GM10266 (cell line): Measurements from ENCODE around the gene TMOD3.

Source experiments
- DNase-seq: peaks from one replicate; pipeline ENCODE4 v3.0.0; 2012; ENCODE audit errors: extremely low spot score
- TF ChIP-seq, protein P1 (sequence below): IDR thresholded peaks from 2 replicates; pipeline ENCODE4 v1.5.1; 2012; ENCODE audit warnings: mild to moderate bottlenecking, low read depth; ENCODE audit not compliant: control insufficient read depth, insufficient read depth; ENCODE audit errors: missing control alignments

TMOD3 gene

GRCh38 chr15:51853998-51854397 lies 24.5 kb downstream of the TMOD3 start:
- TF ChIP-seq, protein P1, sequence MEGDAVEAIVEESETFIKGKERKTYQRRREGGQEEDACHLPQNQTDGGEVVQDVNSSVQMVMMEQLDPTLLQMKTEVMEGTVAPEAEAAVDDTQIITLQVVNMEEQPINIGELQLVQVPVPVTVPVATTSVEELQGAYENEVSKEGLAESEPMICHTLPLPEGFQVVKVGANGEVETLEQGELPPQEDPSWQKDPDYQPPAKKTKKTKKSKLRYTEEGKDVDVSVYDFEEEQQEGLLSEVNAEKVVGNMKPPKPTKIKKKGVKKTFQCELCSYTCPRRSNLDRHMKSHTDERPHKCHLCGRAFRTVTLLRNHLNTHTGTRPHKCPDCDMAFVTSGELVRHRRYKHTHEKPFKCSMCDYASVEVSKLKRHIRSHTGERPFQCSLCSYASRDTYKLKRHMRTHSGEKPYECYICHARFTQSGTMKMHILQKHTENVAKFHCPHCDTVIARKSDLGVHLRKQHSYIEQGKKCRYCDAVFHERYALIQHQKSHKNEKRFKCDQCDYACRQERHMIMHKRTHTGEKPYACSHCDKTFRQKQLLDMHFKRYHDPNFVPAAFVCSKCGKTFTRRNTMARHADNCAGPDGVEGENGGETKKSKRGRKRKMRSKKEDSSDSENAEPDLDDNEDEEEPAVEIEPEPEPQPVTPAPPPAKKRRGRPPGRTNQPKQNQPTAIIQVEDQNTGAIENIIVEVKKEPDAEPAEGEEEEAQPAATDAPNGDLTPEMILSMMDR: no peak
- no peak for DNase-seq

DNA sequence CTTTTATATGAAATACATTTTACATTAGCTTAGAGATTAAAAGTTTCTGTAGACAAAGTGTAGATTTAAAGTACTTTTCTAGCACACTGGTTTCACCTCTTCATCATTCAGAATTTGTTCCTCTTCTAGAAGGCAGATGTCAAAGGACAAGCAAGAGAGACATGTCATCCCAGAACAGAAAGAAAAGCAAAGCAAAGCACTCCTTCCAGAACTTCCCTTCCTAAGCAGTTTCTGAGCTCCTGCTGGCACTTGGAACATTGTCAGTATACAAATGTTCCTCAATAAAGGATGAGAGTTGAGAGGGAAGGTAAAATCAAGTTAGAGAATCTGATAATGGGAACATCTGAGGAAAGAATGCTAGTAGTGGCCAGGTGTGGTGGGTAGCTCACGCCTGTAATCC lies 26.2 kb downstream of the TMOD3 start:
- TF ChIP-seq, protein P1: no peak
- DNase-seq: no peak

- DNase-seq: no peak
- TF ChIP-seq, protein P1: no peak
Measured at GRCh38 chr15:51856714-51857380, 27.4 kb downstream of the TMOD3 start.

- TF ChIP-seq, protein P1: no peak
- DNase-seq: no peak
Measured at GRCh38 chr15:51861557-51862359, 32.3 kb downstream of the TMOD3 start.

DNA sequence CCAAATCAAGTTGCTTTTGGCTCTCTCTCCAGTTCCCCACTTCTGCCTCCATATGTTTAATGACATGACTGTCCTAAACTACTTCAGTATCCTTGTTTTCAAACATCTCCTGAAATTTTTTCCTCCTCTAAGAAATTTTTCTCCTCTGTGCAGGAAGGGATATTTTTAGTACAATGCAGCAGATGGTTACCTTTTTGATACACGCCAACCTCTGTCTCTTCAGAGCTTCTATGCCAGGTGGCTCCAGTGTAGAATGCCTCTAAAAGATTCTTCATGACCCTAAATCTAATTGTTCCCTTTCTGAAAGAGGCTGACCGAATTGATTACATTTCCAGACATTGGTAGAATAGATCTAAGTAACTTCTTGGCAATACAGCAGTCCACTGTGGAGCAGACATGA lies 33.7 kb downstream of the TMOD3 start:
- DNase-seq: no peak
- TF ChIP-seq, protein P1: no peak

DNA sequence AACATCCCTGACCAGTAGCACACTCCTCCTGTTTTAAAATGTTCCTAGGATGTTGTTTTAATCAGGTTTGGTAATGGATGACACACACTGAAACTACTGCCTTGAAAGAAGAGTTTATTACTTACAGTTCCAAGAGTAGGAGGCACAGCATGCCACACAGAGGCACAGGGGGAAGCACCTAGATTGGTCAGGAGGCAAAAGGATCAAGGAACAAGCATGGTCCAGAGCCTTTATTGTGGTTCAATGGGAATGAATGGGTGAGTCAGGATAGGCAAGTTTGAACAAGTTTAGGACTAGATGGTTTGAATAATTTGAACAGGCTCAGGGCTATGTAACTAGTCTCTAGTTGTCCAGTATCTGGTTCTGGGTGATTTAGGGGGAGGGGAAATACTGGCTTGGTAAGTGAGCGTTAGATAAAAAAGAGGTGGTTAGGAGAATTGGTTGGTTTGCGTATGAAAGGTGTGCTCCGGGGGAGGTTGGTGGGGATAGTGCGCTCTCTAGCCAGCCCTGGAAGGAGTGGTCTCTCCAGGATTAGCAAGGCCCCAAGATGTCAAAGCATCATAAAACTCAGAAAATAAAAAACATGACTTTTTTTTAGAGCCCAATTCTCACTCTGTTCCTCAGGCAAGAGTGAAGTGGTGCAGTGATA lies 35.1 kb downstream of the TMOD3 start:
- TF ChIP-seq, protein P1: no peak
- DNase-seq: no peak

DNA sequence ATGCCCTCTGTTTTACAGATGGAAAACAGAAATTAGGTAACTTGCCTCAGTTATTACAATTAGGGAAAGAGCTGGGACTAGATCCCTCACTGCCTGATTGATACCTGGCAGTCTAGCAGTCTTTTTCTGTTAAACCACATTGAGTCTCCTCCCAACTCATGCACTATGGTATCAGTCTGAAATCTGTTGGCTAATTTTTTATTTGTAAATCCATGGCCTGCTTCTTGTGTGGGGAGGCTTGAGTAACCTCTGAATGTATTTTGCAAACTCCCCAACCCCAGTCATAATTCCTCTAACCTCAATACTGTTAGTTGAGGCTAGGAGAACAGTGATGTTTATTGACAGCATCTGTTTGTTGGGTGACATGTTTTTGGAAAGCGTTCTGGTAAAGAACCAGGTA lies 35.9 kb downstream of the TMOD3 start:
- no peak for DNase-seq
- TF ChIP-seq, protein P1: no peak
